GM18873 (cell line): ENCODE results near the gene AP1M1.

Experiments
- ATAC-seq: cut with Tn5 transposase; IDR thresholded peaks from one replicate; pipeline ENCODE4 v1.9.1; 2021; ENCODE audit warnings: mild to moderate bottlenecking, moderate library complexity, moderate number of reproducible peaks; ENCODE audit not compliant: unreplicated experiment, low FRiP score

The AP1M1 gene

GRCh38 chr19:16228637-16229321 lies 31.1 kb downstream of the AP1M1 start:
- ATAC-seq = no peak

DNA sequence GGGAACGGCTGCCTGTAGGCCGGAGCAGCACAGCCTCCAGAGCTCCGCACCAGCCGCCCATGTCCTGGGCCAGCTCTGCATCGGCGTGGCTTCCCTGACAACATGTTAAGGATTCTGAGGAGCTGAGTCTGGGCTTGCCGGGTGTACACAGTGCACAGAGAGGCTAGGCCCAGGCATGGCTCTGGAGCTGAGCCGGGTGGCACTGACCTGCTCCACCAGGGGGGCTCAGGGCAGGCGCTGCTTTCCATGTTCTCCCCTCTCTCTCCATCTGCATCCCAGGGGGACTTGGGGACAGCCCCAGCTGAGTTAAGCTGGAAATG lies 31.6 kb downstream of the AP1M1 start:
- ATAC-seq = no peak

- no peak for ATAC-seq
Measured at GRCh38 chr19:16232127-16232526, 34.4 kb downstream of the AP1M1 start.

GRCh38 chr19:16232568-16232967 lies 34.9 kb downstream of the AP1M1 start:
- ATAC-seq = no peak

DNA sequence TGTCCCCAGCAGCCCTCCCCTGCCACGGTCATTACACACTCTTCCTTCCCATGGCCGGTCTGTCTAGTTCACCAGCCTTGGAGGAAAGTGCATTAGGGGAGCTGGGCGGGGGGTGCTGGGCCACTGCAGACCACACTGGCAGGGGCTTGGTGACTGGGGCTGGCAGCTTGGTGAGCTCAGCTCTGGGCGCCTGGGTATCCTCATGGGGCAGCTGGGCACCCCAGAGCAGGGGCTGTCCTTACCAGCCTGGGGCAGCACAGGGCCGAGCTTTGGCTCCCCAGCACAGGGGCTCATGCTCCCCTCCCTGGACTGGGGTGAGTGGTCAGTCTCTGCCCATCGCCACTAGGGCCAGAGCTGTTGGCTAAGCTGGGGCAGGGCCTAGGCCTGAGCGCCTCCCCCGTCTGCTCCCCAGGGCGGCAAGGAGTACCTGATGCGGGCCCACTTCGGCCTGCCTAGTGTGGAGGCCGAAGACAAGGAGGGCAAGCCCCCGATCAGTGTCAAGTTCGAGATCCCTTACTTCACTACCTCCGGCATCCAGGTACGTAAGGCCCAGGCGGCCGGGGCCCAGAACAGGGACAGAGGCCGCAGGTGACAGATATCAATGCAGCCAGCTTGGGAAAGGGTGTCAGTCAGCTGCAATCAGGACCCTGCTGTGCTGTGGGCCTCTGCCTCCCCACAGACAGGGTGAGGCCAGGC lies 35.5 kb downstream of the AP1M1 start:
- no peak for ATAC-seq

DNA sequence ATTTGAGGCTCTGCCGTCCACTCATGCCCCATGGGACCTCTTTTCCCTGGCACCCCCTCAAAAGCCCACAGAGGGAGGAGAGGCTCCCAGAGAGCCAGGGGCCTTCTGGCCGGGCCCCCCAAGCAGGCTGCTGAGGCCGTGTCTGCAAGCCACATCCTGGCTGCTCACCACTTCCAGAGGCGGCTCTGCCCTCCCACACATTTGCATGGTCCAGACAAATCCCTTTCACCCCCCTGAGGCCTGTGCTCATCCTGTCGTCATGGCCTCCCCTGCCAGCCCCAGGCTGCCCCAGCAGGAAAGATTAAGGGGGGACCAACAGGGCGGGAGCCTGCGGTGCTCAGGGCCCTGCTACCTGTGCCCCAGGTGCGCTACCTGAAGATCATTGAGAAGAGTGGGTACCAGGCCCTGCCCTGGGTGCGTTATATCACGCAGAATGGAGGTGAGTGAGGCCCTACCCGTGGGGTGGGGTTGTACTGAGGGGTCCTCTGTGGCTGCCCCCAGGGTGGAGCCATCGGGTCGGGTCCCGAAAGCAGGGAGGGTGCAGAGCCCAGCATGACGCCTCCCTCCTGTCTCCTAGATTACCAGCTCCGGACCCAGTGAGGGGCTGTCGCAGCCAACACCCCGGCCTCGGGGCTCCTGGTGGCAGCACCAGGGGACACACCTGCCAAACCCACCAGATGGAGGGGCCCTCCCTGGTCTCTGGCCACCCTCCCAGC lies 36.3 kb downstream of the AP1M1 start:
- no peak for ATAC-seq

DNA sequence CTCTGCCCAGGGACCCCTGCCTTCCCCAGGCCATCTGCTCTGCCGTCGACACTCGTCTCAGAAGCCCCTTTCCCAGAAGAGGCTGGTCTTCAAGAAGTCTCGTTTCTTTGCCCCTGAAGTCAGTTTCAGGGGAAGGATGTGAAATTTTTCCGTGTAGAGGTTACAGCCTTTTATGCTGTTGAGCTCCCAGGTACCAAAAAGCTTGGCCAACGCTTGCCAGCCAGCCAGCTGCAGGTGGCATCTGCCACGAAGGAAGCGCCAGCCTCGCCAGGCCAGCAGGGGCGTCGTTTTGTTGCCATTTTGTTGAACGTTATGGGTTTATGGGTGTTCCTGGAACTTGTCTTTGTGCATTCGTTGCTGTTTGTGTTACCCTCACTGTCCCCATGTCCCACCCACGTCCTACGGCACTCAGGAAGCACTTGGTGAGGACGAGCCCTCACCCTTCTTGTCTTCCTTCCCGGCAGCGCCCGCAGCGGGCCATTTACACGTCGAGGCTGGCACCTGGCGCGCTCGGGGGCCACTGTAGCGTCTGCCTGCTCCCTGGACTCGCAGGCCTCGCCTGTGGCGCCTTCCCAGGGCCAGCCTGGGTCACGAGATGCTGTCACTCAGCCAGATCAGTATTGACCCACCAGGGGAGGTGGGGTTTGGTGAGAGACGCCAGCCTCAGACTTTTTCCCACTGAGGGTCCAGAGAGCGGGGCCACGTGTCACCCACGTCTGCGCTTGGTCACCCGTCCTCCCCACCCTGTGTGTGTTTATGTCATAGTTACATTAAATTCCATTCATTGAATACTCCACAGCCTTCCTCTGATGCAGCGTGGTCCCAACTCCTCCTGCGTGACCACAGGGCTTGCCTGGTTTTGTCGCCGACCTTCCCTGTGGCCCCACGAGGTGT lies 37.1 kb downstream of the AP1M1 start:
- no peak for ATAC-seq

GRCh38 chr19:16235811-16236652 lies 38.3 kb downstream of the AP1M1 start:
- no peak for ATAC-seq

GRCh38 chr19:16244091-16244490 lies 46.4 kb downstream of the AP1M1 start:
- no peak for ATAC-seq

DNA sequence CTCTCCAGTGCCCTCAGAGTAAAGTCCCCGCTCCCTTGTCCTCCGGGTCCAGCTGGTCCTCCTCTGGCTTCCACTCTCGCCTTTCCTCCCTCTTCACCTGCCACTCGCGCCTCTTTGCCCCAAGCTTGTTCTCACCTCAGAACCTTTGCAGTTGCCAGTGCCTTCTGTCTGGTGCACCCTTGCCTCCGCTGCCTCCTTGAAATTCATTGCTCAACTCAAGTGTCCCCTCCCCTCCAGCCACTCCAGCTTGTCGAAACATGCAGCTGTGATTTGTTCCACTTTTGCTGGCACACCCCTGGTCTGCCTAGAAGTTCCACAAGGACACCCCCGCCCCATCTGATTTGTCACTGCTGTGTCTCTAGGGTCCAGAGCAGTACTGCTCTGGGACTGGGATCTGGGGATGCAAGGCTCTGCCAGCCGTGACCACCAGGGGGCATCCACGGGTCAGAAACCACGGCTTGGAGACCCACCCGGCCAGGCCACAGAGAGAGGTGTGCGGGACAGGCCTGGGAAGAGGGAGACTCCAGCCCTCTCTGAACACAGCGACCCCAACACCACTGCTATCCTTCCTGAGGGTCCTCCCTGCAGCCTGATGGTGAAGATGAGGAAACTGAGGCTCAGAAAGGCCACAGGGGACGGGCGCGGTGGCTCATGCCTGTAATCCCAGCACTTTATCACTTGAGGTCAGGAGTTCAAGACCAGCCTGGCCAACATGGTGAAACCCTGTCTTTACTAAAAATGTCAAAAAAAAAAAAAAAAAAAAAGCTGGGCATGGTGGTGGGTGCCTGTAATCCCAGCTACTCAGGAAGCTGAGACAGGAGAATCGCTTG lies 49.9 kb downstream of the AP1M1 start:
- no peak for ATAC-seq

DNA sequence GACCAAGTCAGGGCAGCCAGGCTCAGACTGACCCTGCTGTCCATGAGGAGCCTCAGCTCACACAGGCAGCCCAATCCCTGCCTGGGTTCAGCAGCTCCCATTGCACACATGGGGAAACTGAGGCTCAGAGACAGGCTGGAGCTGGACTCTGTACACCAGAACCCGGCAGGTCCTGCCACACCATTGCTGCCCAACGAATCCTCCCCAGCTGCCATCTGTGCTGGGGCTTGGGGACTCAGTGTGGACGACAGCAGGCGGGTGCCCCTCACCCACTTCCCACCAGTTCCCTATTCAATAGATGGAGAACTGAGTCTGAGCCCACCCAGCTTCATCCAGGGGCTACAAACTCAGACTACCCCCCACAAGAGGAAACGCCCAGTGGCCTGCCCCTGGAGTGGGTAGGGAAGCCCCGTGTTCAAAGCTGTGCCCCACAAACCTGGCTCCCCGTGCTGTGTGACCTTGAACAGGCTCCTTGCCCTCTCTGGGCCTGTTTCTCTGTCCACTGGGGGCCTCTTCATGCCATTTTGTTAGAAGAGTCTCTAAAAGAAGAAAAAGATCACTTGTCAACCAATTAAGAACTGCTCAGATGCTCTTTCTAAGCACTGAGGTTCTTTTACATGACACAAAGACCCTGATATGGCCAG lies 50.8 kb downstream of the AP1M1 start:
- no peak for ATAC-seq

GRCh38 chr19:16249826-16250404 lies 52.2 kb downstream of the AP1M1 start:
- no peak for ATAC-seq

DNA sequence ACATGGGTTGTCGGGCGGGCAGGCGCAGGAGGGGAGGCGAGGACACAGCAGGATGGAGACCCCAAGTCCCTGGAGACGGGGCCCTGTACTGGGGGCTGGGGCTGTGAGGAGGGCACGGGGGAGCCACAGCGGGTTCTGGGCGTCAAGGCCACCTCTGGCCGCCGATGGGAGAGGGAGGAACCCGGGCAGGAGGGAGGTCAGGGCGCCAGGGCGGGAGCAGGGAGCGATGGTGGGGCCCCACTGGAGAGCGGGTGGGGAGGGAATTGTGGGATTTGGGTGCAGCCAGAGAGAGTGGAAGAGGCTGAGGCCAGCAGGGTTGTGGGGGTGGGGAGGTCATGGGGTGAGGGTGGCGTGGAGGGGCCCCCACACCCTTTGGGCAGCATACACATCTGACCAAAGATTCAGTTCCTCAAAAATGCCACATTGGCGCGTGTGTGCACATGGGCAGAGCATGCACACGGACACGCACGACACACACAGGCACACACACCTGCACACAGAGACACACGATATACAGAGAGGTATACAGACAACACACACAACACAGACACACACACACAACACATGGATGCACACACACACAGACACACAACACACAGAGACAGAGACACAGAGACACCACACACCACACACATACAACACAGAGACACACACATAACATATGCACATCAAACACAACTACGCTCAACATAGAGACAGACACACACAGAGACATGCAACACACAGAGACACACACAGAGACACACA lies 54.9 kb downstream of the AP1M1 start:
- no peak for ATAC-seq

GRCh38 chr19:16254851-16255408 lies 57.2 kb downstream of the AP1M1 start:
- ATAC-seq = no peak

- ATAC-seq = no peak
Measured at GRCh38 chr19:16257509-16258002, 59.8 kb downstream of the AP1M1 start.

DNA sequence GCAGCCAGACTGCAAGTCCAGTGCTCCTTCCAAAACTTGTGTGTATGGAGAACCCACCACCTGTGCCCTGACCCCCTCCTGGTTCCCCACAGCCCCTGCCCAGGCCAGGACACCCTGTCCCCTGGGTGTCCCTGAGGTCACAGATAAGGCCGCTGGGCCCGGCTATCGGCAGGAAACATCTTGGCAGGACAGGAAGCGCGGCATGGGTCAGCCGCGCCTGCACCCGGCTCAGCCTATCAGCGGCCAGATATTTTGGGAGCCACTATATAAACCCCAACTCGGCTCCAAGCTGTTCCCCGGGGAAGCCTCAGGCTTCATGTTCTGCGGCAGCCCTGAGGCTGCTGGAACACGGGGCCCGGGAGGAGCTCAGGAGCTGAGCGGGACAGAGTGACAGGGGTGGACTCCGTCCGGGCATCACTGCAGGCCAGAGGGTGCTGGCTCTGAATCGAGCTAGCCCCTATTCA lies 60.8 kb downstream of the AP1M1 start:
- no peak for ATAC-seq
